ENCODE data around the gene IL11RA.

GRCh38 chr9:34675048-34675714 lies 23.2 kb downstream of the IL11RA start:
- TF ChIP-seq POLR2A (IDR thresholded peaks at IDR 0.05; ENCODE audit: low read depth, low read length) (no peak), TAF1 (IDR thresholded peaks at IDR 0.05; ENCODE audit: borderline replicate concordance, low read depth, low read length) (no peak), POLR2AphosphoS5 (IDR thresholded peaks at IDR 0.05; ENCODE audit: low read depth, low read length) (no peak)
